ENCODE results near the gene ANAPC7.
"Not testable (repeated sequence)": the region's sequence is repeated elsewhere in the genome, so short reads cannot be mapped to it uniquely, and the experiment has no call there.

Gene ANAPC7

DNA sequence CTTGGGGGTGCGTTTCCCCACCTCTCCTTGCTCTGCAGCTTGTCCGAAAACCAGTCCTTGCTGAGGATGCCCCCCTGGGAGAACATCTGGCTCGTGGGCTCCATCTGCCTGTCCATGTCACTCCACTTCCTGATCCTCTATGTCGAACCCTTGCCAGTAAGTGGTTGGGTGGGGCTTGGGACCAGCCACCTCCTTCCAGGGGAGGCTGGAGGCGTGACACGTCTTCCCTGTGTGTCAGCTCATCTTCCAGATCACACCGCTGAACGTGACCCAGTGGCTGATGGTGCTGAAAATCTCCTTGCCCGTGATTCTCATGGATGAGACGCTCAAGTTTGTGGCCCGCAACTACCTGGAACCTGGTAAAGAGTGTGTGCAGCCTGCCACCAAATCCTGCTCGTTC, 57.5 kb downstream of the ANAPC7 start:
- DNase-seq: no peak

DNA sequence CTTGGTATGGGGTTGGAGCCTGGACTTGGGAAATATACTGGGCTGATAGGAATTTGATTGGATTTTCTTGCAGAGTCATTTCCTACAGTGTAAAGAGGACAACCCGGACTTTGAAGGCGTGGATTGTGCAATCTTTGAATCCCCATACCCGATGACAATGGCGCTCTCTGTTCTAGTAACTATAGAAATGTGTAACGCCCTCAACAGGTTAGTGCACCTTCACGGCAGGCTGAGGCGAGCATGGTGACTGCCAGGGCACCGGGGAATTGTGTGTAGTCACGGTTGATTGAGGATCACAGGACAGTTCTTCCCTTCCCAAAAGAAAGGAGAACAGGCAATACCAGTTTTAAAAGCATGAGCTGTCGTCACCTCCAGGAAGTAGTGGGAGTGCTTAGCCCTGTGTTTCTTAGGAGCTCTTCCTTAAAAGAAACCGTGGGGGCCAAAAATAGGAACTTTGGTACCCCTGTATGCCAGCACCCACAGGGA, 58.3 kb downstream of the ANAPC7 start:
- DNase-seq: no peak

GRCh38 chr12:110344657-110345056, 58.9 kb downstream of the ANAPC7 start:
- no peak for DNase-seq

DNA sequence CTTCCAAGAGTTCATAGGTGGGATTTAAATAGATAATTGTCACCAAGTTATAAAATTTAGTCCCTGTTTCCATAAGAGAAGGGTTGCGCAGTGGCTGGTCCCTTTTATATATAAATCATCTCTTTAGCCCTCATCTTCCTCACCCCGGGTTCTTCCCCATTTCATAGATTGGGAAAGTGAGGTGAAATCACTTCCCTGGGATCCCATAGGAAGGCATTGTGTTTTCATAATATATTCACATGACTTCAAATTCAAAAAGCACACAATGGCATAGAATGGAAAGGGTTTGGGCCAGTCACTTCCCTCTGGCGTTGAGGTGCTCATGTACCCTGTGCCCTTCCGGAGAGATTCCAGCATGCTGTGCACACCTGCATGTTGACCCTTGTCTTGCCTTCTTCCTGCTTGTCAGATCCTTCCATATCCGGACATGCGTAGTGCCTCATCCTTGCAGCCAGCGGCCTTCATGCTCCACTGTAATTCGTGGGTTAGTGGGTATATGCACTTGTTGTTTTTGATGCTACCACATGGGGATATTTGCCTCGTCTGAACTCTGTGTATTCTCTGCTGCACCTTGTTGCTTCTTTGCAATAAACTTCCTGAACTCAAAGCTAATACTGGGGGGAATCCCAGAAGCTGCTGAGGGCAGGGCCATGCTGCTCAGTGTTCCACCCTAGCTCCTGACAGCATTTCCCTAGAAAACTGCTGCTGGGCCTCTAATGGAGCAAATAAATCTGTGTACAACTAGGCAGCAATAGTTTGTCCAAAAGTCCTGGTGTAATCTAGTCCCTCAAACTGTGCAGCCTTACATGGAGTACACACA, 59.6 kb downstream of the ANAPC7 start:
- no peak for DNase-seq

- no peak for DNase-seq
These were observed 60.4 kb downstream of the ANAPC7 start for GRCh38 chr12:110343114-110343513.

DNA sequence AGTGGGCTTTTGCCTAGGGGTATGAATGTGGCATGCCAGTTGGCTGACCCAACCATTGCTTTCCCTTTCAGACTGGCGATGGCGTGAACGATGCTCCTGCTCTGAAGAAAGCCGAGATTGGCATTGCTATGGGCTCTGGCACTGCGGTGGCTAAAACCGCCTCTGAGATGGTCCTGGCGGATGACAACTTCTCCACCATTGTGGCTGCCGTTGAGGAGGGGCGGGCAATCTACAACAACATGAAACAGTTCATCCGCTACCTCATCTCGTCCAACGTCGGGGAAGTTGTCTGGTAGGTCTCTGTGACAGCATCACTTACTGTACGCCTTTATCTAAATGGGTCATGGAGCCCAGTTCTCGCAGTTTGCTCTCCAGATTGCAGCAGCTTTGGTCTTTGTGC, 61.4 kb downstream of the ANAPC7 start:
- no peak for DNase-seq

GRCh38 chr12:110340706-110341105, 62.8 kb downstream of the ANAPC7 start:
- DNase-seq: no peak

- DNase-seq: not testable (repeated sequence)
These were observed 63.2 kb downstream of the ANAPC7 start for GRCh38 chr12:110340261-110340660.

DNA sequence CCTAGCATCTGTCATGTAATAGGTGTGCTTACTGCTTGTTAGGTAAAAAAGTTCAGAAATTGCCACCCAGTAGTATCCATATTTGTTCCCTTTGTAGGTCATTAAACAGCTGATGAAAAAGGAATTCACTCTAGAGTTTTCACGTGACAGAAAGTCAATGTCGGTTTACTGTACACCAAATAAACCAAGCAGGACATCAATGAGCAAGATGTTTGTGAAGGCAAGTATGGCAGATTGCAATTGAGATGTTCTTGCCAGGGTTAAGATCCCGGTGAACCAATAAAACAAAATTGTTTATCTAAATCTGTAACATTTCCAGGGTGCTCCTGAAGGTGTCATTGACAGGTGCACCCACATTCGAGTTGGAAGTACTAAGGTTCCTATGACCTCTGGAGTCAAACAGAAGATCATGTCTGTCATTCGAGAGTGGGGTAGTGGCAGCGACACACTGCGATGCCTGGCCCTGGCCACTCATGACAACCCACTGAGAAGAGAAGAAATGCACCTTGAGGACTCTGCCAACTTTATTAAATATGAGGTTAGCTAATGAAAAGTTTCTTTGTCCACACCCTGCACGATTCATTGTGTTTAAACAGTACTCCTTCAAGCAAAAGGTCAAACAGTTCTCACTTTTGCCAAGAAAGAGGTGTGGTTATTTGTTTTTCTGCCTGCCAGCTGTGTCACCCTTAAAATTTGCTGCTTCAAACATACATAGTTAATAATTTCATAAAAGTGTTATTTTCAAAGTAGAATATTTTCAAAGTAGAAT, 64.1 kb downstream of the ANAPC7 start:
- DNase-seq: no peak

DNA sequence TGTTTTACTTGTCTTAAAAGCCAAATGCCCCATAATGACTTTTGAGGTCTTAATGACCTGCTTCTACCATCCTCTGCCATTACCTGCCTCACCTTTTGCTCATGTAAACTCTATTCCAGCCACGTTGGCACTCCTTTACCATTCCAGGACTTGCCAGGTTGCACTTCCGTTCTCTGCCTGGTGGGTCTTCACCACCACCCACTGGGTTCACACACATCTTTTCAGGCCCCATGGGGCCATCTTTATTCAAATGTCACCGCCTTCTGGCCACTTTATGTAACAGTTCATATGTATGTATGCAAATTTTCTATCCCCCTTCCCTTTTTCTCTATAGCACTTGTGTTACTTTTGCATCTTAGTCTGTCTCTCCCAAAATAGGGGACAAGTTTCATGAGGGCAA, 64.8 kb downstream of the ANAPC7 start:
- no peak for DNase-seq

DNA sequence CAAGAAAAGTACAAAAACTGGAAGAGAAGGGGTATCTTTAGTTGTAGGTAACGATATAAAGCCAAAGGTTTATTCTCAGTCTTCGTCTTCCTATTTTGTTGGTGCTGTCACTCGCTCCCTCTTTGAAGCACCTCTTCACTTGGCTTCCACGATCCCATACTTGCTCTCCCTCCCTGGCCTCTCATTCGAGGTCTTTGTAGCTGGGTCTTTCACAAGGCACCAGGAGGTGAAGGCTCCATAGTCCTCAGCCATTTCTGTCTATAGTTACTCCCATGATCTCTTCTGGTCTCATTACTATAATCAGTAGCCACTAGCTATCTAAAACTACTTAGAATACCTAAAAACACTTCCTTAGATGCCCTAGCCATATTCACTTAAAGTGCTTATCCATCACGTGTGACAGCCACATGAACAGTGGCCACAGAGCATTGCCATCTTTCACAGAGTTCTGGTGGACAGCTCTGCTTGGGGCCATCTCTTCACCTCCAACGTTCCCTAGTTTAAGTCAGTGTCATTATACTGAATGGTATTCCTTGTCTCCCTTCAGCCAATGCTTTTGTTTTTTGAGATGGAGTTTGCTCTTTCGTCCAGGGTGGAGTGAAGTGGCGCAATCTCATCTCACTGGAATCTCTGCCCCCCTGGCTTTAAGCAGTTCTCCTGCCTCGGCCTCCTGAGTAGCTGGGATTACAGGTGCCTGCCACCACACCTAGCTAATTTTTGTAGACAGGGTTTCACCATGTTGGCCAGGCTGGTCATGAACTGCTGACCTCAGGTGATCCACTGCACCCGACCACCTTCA, 65.4 kb downstream of the ANAPC7 start:
- no peak for DNase-seq

DNA sequence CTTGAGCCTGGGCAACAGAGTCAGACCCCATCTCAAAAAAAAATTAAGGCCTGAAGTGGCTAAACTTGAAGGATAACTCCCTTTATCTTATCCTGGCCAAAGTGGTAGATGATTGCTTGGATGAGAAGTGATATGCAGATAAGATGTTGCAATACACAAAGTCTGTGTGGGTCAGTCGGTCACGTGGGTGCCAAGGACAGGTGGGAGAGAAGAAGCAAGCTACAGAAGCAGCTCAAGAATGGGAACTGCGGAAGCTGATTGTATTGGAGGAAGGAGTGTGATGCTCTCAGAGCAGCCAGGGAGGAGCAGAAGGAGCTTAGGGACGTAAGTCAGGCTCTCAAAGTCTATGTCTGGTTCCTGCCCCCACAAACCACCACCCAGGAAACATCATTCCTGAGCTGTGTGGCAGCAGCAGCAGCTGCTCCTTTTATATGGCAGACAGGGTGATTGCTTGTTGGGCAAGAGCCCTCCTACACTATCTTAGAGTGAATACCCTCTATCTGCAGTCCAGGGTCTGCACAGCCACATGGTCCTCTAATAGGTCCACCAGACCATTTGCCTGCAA, 67.9 kb downstream of the ANAPC7 start:
- DNase-seq: no peak

DNA sequence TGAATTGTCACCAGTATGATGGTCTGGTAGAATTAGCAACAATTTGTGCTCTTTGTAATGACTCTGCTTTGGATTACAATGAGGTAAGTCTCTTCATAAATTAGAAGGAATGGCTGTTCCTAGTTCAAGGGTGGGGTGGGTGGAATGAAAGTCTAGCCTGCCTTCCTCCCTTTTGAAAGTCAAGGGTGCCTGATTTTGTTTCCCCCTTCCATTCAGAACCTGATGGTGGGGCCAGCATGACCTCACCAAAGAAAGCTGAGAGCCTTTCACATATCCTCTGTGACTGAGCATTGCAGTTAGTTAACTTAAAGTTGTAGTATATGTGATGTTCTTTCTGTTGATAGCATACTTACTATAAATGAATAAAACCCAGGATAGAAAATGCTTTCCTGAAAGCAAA, 70.3 kb downstream of the ANAPC7 start:
- DNase-seq: no peak

GRCh38 chr12:110330544-110330943, 73.0 kb downstream of the ANAPC7 start:
- DNase-seq: peak; percentile 55

DNA sequence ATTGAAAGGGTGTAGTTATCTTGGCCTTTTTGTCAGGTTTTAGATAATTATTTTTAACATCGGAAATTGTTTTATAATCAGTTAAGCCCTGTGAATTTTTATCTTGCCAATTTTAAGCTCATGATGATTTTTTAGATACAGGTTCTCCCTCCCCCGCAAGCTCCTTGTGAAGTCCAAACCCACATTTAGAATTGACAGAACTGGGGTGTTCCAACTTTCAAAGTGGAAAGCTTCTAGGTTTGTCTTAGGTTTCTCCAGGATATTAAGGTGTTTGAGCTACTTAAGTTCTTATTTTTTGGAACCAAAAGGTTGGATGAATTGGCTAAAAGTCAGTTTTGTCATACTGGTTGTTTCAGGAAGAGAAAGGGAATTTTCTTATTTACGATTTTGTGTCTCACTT, 73.4 kb downstream of the ANAPC7 start:
- no peak for DNase-seq

DNA sequence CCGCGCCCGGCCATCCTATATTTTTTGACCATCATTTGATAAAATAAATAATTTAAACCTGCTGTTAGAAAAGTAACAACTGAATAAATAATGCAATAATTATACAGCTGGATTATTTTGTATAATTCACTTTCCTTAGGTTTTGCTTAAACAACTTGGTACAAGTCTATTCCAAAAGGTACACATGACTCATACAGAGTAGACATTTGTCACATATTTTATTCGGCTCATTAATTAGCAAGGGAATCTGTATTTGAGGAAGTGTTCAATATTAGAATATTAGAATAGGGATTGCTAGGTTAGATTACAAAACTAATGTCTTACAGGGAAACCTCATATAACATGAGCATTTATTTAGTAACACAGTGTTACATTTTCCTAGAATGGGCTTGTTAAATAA, 73.8 kb downstream of the ANAPC7 start:
- no peak for DNase-seq

Measured in fibroblast of upper back skin (primary cell).